A549 treated with Mapracorat at 1 μM for 4 hours (cell line): ENCODE data around the gene MFSD12. TPM values are rescaled to one million over a fixed set of nuclear protein-coding genes. Genes with fewer than 3 reads are reported as not detected.

Experiments
- total RNA-seq: library from RNA; stranded (reverse); fragments of 200-300 nt; extraction: Qiagen RNA extraction; gene quantifications from 5 replicates; pipeline ENCODE4 v1.2.3, GENCODE V29; 2022

Gene MFSD12
- total RNA-seq = 105 to 153 TPM (median 148 TPM) in 5 replicates

GRCh38 chr19:3557461-3558248 is at the start of gene MFSD12:
Gene MFSD12, minus strand, starts transcription at chr19:3557586. Its CDS starts 183 bp downstream, at chr19:3557403.

GRCh38 chr19:3606690-3607289 is 49.4 kb upstream of the MFSD12 start, which contains the start of gene TBXA2R:
Gene TBXA2R, minus strand, starts transcription at chr19:3606875. Its CDS starts 6,241 bp downstream, at chr19:3600634.

GRCh38 chr19:3585301-3586126 is 28.1 kb upstream of the MFSD12 start, which contains the start of gene GIPC3:
Gene GIPC3, plus strand, starts transcription at chr19:3585478. Its CDS starts 120 bp downstream, at chr19:3585598.

GRCh38 chr19:3572855-3573161 is 15.4 kb upstream of the MFSD12 start, which contains the start of gene HMG20B:
Gene HMG20B, plus strand, starts transcription at chr19:3572944. Its CDS starts 366 bp downstream, at chr19:3573310.

GRCh38 chr19:3538965-3539755 is 18.2 kb downstream of the MFSD12 start, which contains the start of gene TEKTIP1:
Gene TEKTIP1, plus strand, starts transcription at chr19:3539174. Its CDS starts 4 bp downstream, at chr19:3539178.

GRCh38 chr19:3505598-3506383 is 51.6 kb downstream of the MFSD12 start, which contains the start of gene FZR1:
Gene FZR1, plus strand, starts transcription at chr19:3506311. Its CDS starts 16,679 bp downstream, at chr19:3522990.

GRCh38 chr19:3500429-3501101 is 56.8 kb downstream of the MFSD12 start, which contains the start of gene DOHH:
Gene DOHH, minus strand, starts transcription at chr19:3500674. Its CDS starts 3,860 bp downstream, at chr19:3496814.

Other genes with a start within 250 kb of the MFSD12 start
- gene NFIC, start 191.0 kb downstream of the MFSD12 start, total RNA-seq = 36.1 to 51.1 TPM (median 44.7 TPM) in 5 replicates
- 0.26 to 1.0 TPM (median 0.50 TPM) in 5 replicates for gene SMIM24, start 77.1 kb downstream of the MFSD12 start, total RNA-seq
- not detected in 5 replicates for gene SMIM44, start 74.1 kb downstream of the MFSD12 start, total RNA-seq
- gene DOHH, start 56.9 kb downstream of the MFSD12 start, total RNA-seq = 10.9 to 21.1 TPM (median 17.4 TPM) in 5 replicates
- 22.2 to 38.0 TPM (median 33.7 TPM) in 5 replicates for gene FZR1, start 51.3 kb downstream of the MFSD12 start, total RNA-seq
- not detected in 5 replicates for gene TEKTIP1, start 18.4 kb downstream of the MFSD12 start, total RNA-seq
- 40.2 to 70.6 TPM (median 61.9 TPM) in 5 replicates for gene HMG20B, start 15.4 kb upstream of the MFSD12 start, total RNA-seq
- gene GIPC3, start 27.9 kb upstream of the MFSD12 start, total RNA-seq = 0.17 to 0.26 TPM (median 0.23 TPM) in 5 replicates
- 0.79 to 1.5 TPM (median 1.3 TPM) in 5 replicates for gene TBXA2R, start 49.3 kb upstream of the MFSD12 start, total RNA-seq
- gene CACTIN, start 69.2 kb upstream of the MFSD12 start, total RNA-seq = 12.1 to 19.2 TPM (median 18.9 TPM) in 5 replicates
- 7.6 to 12.8 TPM (median 11.8 TPM) in 5 replicates for gene PIP5K1C, start 142.9 kb upstream of the MFSD12 start, total RNA-seq
- 0.54 to 1.1 TPM (median 0.65 TPM) in 5 replicates for gene TJP3, start 150.8 kb upstream of the MFSD12 start, total RNA-seq
- 7.2 to 13.1 TPM (median 10.9 TPM) in 5 replicates for gene APBA3, start 204.1 kb upstream of the MFSD12 start, total RNA-seq
- 64.2 to 71.8 TPM (median 65.5 TPM) in 5 replicates for gene MRPL54, start 205.1 kb upstream of the MFSD12 start, total RNA-seq
- gene RAX2, start 214.6 kb upstream of the MFSD12 start, total RNA-seq = not detected in 5 replicates
- 0.98 to 1.7 TPM (median 1.4 TPM) in 5 replicates for gene MATK, start 228.8 kb upstream of the MFSD12 start, total RNA-seq